Nephron progenitor cell (in vitro differentiated cells): ENCODE measurements around the gene BICC1.
"Not testable (repeated sequence)": the region's sequence is repeated elsewhere in the genome, so short reads cannot be mapped to it uniquely, and the experiment has no call there.

ENCODE experiments used
- DNase-seq: peaks from one replicate; pipeline ENCODE4 v3.0.0; 2021
- H3K27ac Mint-ChIP-seq: 2 replicates; pipeline ENCODE4 v1.8.0; 2021; ENCODE audit warnings: mild to moderate bottlenecking, moderate library complexity, mixed read lengths
- H3K27me3 Mint-ChIP-seq: 2 replicates; pipeline ENCODE4 v1.8.0; 2021; ENCODE audit warnings: mild to moderate bottlenecking, low read depth, mixed read lengths; ENCODE audit not compliant: poor library complexity
- H3K36me3 Mint-ChIP-seq: 2 replicates; pipeline ENCODE4 v1.8.0; 2021; ENCODE audit warnings: low read depth, mixed read lengths
- H3K4me1 Mint-ChIP-seq: 2 replicates; pipeline ENCODE4 v1.8.0; 2021; ENCODE audit warnings: mixed read lengths
- H3K4me3 Mint-ChIP-seq: 2 replicates; pipeline ENCODE4 v1.8.0; 2021; ENCODE audit warnings: mild to moderate bottlenecking, moderate library complexity, mixed read lengths
- H3K9me3 Mint-ChIP-seq: 2 replicates; pipeline ENCODE4 v1.8.0; 2021; ENCODE audit warnings: mild to moderate bottlenecking, moderate library complexity, mixed read lengths
- TF ChIP-seq, protein P1 (sequence below): fragments of 200-600 bp; sonication (generic); IDR thresholded peaks from 2 replicates; pipeline ENCODE4 v1.5.0; 2021; ENCODE audit warnings: antibody characterized with exemption

Gene BICC1

DNA sequence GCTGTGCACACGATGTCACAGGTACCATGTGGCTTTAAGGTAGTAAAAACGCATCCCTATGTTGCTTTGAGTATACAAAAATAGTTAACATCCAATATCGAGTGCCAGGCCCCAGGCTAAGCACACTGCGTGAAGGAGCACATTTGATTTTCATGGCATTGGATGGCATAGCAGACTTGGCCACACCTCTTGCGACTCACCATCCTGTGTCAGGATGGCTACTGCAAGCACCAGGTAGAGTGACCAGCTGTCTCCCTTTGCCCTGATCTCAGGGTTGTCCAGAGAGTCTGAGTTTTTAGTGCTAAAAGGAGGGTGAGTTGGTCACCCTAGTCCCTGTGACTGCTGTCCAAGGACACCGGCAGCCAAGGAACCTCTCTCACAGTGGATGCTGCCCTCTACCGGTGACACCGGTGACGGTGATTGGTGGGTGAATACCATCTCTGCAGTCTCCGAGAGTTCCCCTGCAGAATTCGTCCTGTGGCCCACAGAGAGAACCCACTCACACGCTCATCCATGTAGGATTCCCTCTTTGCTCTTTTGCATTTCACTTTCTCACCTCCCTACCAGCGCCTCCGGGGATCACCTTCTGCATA, 76.1 kb downstream of the BICC1 start:
- H3K27ac Mint-ChIP-seq: no peak overlapping the region
- no peaks in the 10 kb centered on the region for H3K9me3 Mint-ChIP-seq
- H3K4me1 Mint-ChIP-seq: peaks cover 9% of the 10 kb centered on the region
- no peaks in the 10 kb centered on the region for H3K27me3 Mint-ChIP-seq
- DNase-seq: peak; percentile 21
- H3K4me3 Mint-ChIP-seq: no peak overlapping the region
- peaks cover 6% of the 10 kb centered on the region for H3K36me3 Mint-ChIP-seq
- TF ChIP-seq, protein P1, sequence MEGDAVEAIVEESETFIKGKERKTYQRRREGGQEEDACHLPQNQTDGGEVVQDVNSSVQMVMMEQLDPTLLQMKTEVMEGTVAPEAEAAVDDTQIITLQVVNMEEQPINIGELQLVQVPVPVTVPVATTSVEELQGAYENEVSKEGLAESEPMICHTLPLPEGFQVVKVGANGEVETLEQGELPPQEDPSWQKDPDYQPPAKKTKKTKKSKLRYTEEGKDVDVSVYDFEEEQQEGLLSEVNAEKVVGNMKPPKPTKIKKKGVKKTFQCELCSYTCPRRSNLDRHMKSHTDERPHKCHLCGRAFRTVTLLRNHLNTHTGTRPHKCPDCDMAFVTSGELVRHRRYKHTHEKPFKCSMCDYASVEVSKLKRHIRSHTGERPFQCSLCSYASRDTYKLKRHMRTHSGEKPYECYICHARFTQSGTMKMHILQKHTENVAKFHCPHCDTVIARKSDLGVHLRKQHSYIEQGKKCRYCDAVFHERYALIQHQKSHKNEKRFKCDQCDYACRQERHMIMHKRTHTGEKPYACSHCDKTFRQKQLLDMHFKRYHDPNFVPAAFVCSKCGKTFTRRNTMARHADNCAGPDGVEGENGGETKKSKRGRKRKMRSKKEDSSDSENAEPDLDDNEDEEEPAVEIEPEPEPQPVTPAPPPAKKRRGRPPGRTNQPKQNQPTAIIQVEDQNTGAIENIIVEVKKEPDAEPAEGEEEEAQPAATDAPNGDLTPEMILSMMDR: no peak

DNA sequence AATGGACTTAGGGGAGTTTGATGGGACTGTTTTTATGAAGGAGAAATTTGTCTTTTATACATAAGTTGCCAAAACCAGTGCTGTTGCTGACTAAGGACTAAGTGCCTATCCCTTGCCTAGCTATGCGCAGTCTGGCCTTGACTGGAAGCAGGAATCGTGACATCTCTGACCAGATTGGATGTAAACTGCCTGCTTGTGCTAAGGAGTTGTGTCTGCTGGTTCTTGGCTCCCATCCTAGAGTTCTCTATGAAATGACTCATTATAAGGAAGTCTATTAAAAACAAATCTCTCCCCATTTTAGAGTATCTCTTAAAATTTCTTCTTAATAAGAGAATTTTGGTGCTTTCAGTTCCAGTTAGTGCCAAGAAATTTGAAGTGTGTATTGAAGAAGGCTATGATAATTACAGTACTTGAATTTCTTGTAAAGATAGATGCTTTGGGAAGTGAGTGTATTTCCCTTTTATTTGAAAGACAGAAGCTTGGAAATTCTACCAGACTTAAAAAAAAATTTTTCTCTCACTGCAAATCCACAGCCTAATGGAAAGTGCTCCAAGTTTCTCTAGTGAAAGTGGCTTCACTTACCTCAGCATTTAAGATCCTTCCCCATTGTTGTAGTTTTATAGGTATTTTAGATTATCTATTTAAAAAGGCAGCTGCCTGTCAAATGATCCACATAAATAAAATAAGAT, 77.6 kb downstream of the BICC1 start:
- TF ChIP-seq, protein P1: no peak
- no peak overlapping the region for H3K4me3 Mint-ChIP-seq
- no peaks in the 10 kb centered on the region for H3K36me3 Mint-ChIP-seq
- H3K4me1 Mint-ChIP-seq: peaks cover 9% of the 10 kb centered on the region
- peaks cover under 1% of the 10 kb centered on the region for H3K9me3 Mint-ChIP-seq
- no peak overlapping the region for H3K27ac Mint-ChIP-seq
- DNase-seq: no peak
- H3K27me3 Mint-ChIP-seq: no peaks in the 10 kb centered on the region

DNA sequence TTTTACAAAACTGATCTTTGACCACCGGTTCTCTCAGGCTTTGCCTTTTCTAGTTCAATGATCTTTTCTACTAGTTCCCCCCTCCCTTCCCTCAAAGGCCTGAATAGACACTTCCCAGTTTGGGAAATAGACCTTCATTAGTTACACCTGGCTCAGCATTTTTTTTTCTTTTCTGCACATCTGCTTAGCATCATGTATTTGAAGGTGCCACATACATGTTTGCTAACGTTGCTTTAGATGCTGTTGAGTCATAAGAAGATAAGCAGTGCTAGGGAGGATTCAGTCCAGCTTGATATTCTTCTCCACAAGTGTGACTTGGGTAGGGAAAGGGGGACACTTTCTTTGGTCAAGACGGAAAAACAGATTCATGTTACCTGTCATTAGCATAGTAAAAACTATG, 78.3 kb downstream of the BICC1 start:
- peaks cover 9% of the 10 kb centered on the region for H3K4me1 Mint-ChIP-seq
- peaks cover 7% of the 10 kb centered on the region for H3K9me3 Mint-ChIP-seq
- no peaks in the 10 kb centered on the region for H3K27me3 Mint-ChIP-seq
- H3K27ac Mint-ChIP-seq: no peak overlapping the region
- no peak for DNase-seq
- TF ChIP-seq, protein P1: no peak
- H3K4me3 Mint-ChIP-seq: no peak overlapping the region
- no peaks in the 10 kb centered on the region for H3K36me3 Mint-ChIP-seq

DNA sequence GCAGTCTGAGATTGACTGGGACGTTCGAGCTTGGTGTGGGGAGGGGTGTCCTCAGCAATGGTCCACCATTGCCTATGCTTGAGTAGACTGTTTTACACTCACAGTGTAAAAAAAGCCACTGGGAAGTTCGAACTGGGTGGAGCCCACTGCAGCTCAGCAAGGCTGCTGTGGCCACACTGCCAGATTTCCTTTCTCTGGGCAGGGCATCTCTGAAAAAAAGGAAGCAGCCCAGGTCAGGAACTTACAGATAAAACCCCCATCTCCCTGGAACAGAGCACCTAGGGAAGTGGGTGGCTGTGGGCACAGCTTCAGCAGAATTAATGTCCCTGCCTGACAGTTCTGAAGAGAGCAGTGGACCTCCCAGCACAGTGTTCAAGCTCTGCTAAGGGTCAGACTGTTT, 80.3 kb downstream of the BICC1 start:
- TF ChIP-seq, protein P1: no peak
- H3K27ac Mint-ChIP-seq: no peak overlapping the region
- DNase-seq: no peak
- H3K36me3 Mint-ChIP-seq: no peaks in the 10 kb centered on the region
- H3K4me3 Mint-ChIP-seq: no peak overlapping the region
- peaks cover 26% of the 10 kb centered on the region for H3K9me3 Mint-ChIP-seq
- no peaks in the 10 kb centered on the region for H3K27me3 Mint-ChIP-seq
- peaks cover 2% of the 10 kb centered on the region for H3K4me1 Mint-ChIP-seq

DNA sequence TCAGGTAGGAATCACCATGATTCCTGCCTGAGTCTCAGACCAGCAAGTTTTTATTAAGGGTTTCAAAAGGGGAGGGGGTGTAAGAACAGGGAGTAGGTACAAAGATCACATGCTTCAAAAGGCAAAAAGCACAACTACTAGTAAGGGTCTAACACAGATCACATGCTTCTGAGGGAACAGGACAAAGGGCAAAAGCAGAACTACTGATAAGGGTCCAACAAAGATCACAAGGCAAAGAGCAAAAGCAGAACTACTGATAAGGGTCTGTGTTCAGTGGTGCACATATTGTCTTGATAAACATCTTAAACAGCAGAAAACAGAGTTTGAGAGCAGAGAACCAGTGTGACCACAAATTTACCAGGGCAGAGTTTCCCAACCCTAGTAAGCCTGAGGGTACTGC, 84.5 kb downstream of the BICC1 start:
- H3K27ac Mint-ChIP-seq, H3K4me3 Mint-ChIP-seq, H3K27me3 Mint-ChIP-seq, DNase-seq, H3K36me3 Mint-ChIP-seq, H3K4me1 Mint-ChIP-seq: not testable (repeated sequence)
- peaks cover 35% of the 10 kb centered on the region for H3K9me3 Mint-ChIP-seq

DNA sequence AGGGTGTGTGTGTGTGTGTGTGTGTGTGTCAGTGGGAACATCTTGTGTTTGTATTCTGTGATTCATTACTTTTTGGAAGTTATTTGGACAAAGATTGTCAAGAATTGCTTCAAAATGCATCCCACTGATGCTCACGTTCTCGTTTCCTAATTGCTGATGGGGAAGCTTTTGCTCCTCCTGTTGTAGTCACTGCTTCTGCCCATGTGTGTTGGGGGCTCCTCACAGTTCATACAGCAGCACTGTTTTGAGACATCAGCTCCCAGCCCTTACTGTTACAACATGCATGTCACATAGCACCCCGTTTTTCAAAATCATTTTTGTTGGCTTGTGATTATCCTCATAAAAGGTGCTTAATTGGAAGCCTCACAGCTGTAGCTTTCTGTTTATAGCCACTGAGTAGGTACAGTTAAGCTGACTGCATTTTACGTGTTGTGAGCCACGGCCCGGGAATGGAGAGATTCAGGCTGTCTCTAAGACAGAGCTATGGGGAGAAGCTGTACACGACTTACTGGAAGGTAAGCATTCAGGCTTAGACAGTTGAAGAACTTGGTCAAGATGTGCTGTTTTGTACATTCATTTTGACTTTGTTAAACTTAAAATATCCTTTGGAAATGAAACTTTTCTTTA, 87.4 kb downstream of the BICC1 start:
- Mint-ChIP-seq H3K27ac (no peak overlapping the region), H3K27me3 (peaks cover 2% of the 10 kb centered on the region), H3K4me1 (no peaks in the 10 kb centered on the region), H3K9me3 (peaks cover 35% of the 10 kb centered on the region), H3K4me3 (no peak overlapping the region), H3K36me3 (no peaks in the 10 kb centered on the region)
- no peak for DNase-seq
- TF ChIP-seq, protein P1: no peak
